HG03135 (cell line): ENCODE measurements around the gene ABHD17A.

Experiments used
- ATAC-seq: cut with Tn5 transposase; IDR thresholded peaks from one replicate; pipeline ENCODE4 v1.9.1; 2021; ENCODE audit warnings: mild to moderate bottlenecking, moderate library complexity; ENCODE audit not compliant: unreplicated experiment

The ABHD17A gene

DNA sequence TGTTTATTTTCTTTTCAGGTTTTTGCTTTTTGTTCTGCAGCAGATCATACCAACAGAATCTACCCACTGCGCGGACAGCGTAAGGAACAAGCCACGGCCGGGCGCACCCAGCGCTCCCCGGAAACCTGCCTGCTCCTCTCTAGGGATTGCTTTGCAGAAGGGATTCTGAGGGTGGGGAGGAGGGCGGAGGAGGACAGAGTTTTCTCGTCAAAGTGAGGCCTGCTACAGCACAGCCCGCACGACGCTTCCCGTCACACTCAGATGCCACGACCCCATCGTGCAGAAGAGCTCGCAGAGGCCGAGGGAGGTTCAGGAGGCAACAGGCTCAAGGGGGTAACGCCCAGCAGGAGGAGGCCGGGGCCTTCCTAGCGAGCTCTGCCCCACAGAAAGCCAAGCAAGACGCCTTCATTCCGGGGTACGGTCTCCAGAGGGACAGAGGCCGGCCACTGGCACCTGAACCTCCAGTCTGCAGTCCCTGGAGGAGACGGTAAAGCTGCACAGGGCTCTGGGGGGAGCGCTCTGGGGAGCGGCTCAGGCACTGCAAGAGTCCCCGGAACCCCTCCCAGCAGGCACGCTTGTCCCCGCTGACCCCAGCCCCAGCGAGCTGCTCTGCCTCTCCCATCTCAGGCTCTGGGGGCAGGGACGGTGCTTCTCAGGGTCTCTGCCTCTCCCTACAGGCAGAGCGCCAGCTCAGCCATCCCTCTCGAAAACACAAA, 43.9 kb downstream of the ABHD17A start:
- ATAC-seq: no peak

DNA sequence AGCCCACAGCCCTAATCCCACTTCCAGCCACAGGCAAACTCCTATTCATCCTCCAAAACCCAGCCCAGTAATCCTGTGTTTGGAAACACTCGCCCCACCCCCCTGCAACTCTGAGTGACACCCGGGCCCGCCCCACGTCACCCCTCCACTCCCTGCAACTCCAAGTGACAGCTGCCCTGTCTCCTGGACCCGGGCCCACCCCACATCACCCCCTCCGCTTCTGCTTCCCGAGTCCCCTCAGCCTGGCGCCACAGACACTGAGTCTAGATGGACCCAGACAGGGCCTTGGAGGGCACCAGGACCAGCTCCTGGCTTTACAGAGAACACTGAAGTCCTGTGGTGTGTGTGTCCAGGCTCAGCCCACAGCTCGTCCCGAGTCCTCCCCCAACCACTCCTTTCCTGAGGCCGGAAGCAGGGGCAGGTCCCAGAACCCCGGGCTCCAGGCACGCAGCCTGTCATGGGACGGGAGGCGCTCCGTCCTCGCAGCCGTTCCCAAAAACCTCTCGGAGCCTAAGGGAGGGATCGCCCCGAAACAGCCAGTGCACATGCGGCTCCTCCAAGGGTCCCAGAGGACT, 44.7 kb downstream of the ABHD17A start:
- ATAC-seq: no peak

DNA sequence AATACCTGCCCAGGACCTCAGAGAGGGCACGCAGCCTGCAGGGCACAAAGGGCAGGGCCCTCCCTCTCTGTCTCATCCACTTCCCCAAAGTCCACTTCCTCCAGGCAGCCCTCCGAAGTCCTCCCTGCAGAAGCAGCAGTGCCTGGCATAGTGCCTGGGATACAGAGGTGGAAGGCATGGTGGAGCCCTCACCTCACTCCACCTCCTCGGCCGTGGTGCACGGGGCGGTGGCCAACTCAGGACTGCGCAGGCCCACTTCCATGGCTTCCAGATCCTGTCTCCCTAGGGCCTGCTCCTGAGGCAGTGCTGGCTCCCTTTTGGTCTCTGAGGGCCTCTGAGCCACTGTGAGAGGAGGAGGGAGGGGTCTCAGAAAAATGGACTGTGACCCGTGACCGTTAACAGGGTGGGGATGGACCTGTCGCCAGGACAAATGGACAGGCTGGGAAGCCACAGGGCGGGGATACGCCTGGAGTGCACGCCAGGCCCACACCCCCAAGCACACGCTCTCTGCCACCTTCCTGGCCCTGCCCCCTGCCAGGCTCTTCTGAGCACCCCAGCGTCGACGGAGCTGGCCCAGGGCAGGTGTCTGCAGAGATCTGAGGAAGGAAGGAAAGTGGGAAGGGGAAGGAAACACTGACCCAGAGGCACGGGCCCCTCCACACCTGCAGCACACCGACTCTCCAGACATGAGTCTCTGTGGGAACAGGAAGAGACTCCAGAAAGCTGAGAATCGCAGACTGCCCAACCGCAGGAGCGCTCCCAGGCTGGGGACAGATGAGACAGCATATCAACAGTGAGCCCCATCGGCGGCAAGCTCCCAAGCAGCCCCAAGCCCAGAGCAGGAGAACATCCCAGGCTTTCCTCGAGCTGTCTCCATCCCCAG, 45.4 kb downstream of the ABHD17A start:
- ATAC-seq: no peak

DNA sequence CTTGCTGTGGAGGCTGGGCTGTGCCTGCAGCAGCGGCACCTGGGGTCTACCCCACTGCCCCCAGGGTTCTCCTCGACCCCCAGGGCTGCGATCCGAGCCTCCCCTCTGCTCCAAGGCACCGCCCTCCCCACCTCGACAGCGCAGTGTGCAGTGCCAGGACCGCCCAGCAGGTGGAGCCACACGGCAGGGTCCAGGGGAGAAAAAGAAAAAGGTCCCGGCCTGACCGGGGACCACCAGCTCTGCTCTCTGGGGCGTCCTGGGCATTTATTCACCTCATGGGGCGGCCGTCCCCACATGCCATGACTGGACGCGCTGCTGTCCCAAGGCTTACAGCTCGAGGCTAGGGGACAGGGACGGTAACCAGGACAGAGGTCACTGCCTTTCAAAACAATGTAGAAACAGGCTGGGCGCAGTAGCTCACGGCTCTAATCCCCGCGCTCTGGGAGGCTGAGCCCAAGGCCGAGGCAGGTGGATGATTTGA, 47.6 kb downstream of the ABHD17A start:
- no peak for ATAC-seq

DNA sequence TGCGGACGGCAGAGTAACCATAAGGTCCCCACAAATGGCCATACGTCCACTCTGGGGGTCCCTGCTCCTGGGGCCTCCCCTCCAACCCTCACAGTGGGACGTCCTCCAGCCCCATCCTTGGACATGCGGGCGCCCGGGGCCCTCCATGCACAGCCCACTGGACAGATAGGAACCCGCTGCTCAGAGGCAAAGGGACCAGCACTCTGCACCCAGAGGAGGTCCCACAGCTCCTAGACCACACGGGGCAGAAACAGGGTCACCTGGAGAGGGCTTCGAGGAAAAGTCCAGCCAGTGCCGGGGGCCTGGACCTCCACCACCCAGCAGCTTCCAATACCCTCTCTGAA, 48.1 kb downstream of the ABHD17A start:
- no peak for ATAC-seq

DNA sequence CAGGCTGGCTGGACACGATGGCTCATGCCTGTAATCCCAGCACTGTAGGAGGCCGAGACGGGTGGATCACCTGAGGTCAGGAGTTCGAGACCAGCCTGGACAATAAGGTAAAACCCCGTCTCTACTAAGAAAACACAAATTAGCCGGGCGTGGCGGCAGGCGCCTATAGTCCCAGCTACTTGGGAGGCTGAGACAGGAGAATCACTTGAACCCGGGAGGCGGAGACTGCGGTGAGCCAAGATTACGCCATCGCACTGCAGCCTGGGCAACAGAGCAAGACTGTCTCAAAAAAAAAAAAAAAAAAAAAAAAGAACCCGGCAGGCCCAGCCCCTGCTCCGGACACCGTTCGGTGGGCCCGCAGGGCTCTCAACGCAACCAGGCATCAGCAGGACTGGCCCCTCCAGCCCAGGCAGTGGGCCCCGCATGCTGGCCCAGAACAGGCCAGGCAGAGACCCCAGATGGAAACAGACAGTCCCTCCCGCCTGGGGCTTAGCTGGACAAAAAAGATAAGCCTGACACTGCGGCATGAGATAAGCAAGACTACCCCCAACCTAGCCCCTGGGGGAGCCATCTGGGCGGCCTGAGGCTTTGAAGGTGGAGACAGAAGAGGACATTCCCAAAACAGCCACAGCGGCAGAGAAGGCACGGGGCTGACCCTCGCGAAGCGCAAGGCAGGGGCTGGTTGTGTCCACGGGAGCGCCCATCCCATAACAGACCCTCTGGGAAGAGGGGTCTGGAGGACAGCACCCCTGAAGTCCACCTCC, 48.7 kb downstream of the ABHD17A start:
- ATAC-seq: no peak

DNA sequence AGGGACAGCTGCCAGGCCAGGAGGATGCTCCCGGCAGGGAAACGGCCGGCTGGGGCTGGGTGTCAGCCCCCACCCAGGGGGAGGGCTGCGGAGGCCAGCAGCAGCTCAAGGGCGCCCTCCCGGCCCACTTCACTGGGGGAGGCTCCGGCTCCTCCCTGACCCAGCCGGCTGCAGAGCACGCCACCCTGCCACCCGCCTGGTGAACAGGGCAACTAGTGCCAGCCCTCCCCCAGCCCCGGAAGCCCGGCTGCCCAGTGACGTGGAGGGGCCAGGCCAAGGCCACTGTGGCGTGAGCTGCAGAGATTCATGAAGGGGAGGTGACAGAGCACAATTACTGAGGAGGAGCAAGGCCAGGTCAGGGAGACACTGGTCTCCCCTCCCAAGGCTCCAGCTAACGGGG, 51.8 kb downstream of the ABHD17A start:
- ATAC-seq: no peak

DNA sequence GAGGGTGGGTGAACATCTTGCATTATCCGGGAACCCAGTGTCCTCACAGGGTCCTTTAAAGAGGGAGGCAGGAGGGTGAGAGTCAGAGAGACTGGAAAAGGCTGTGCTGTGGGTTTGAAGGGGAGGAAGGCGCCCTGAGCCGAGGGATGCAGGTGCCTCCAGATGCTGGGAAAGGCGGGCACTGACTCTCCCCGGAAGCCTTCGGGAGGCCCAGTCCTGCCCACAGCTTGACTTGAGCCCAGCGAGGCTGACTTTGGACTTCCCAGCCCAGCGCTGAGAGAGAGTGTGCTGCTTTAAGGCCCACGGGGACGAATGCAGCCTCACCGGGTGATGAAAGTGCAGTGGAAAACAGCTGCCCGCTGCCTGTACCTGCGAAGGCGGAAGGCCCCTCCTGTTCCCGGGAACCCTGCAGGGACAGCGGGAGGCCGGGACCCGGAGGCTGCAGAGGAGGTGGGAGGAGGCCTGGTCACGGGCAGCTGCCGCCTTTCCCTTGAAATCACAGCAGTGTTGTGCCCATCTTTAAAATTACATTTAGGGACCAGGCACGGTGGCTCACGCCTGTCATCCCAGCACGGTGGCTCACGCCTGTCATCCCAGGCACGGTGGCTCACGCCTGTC, 53.1 kb downstream of the ABHD17A start:
- no peak for ATAC-seq

DNA sequence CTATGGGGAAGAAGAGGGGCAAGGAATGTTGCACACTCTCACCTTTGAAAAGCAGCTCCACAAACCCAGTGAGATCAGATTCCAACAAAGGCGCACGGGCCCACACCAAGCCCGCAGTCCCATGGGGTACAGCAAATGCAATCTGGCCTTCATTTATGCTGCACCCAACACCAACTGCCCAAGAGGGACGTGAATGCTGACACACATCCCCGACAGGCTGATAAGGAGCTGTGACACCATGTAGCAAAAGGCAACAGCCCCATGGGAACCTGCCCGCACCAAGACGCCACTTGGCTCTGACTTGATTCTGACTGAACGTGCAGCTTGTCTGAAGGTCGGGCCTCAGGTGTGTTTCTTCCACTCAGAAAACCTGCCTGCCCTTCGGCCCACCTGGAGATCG, 54.3 kb downstream of the ABHD17A start:
- ATAC-seq: no peak

DNA sequence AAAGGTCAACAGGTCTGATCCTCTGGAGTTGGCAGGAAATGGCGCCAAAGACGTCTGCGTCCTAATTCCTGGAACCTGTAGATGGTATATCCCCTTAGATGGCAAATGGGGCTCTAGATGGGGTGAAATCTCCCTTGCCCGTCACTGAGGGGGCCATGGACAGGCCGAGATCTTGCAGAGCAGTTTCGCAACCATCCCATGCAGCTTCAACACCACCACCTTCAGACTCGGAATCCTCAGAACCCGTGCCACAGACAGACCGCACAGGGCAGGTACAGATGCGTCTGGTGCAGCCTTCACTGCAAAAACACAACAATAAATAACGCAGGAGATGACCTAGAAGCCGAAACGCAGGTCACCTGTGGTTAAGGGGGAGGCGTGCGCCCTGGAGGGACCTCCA, 54.7 kb downstream of the ABHD17A start:
- ATAC-seq: no peak

DNA sequence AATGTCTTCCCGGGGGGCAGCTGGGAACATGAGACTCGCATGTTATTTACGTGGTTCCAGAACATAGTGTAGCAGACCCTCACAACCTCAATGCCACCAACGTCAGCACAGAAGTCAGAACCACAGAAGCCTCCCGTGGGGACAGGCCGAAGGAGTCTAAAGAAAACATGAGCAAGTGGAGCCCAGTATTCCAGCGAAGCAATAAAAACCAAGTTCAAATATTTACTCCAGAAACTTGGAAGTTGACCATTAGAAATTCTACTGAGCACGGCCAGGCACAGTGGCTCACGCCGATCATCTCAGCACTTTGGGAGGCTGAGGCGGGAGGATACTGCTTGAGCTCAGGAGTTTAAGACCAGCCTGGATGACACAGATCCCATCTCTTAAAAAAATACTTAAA, 55.3 kb downstream of the ABHD17A start:
- ATAC-seq: no peak

DNA sequence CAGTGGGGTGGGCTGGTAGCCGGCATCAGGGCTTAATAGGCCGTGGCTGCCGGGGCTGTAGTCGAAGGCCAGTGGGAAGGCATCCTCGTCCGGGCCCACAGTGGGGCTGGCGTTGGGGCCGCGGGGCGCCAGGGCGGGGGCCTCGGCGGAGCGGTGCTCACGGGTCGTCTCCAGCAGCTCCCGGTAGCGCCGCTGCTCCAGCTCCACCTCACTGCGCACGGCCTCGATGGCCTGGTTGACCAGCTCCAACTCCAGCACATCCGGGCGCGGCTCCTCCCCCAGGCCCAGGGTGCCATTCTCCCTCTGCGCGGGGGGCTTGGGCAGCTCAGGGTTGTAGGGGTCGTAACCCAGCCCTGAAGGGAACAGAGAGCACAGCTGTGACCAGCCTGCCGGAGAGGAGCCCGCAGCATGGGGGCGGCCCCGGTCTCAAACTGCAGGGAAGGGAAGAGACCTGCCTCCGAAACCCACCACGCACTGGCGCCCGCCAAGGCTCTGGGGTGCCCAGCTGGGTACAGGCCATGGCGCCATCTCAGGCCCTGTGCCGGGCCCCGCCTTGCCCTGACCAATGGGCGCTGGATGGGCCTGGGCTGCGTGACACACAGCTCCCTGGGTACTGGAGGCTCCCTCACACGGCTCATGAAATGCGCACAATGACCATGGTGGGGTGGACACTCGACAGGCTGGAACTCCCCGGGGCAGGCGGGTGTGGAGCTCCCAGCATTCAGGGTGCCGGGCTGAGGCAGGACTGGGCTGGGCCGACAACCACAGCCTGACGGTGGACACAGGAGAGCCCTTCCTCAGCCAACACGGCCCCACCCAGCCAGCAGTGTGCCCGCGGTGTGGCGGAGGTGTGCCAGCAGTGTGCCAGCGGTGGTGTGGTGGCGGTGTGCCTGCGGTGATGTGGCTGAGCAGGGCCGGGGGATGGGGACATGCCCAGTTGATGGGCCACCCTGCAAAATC, 56.7 kb downstream of the ABHD17A start:
- no peak for ATAC-seq

DNA sequence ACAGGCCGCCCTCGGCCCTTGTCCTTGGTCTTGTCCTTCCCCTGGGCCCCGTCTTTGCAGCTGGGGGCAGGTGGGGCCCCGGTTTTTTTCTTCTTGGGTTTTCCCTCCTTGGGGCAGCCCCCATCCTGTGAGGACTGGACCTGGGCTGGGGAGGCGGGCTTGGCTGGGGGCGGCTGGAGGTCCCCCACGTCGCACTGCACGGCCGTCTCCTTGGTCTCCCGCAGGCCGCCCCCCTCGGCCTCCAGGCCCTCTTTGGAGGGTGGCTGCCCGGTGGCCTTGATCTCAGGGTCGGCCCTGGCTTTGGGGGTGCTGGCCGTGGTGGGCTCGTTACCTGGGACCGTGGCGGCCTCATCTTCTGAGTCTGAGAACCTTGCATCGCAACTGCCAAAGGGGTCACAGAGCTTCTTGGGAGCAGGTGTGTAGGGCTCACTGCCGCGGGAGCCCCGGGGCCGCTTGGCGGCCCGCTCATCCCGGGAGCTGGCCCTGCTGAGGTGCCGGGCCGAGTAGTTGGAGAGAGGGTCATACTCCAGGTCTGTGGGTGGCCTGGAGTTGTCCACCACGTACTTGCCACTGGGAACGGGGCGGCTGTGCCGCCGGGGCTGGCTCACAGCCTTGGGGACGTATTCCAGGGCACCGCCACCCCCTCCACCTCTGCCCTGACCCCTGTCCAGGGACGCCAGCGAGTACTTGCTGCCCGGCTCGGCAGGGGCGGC, 57.6 kb downstream of the ABHD17A start:
- no peak for ATAC-seq
